Caco-2 (cell line): ENCODE results near the gene GPRIN3. TPM values are rescaled to one million over a fixed set of nuclear protein-coding genes. Genes with fewer than 3 reads are reported as not detected.

ENCODE experiments used
- BruUV-seq: library from RNA; stranded (reverse); fragments of 400-500 nt; replicated peaks from 2 replicates; lab custom pipeline; 2021; lab: Mats Ljungman, UMichigan
- CTCF ChIA-PET: fragments of 300-600 bp; sonication (Branson Sonifier 250); formaldehyde crosslinking; loops from one replicate; lab custom pipeline; 2022; ENCODE audit warnings: antibody characterized with exemption; lab: Charles Lee
- POLR2A ChIA-PET: fragments of 300-600 bp; sonication (Branson Sonifier 250); formaldehyde crosslinking; loops from one replicate; lab custom pipeline; 2022; ENCODE audit warnings: antibody characterized with exemption; lab: Charles Lee
- DNase-seq, 2 experiments: peaks; one replicate each; pipeline versions ENCODE4 v3.0.0 to v3.0.0-alpha.2; 2020 to 2022
- H3K27me3 ChIP-seq: replicated peaks from 2 replicates; pipeline ENCODE4 v1.6.0; 2011; ENCODE audit warnings: low read length; ENCODE audit not compliant: control insufficient read depth, insufficient read depth
- H3K36me3 ChIP-seq: 2 replicates; pipeline ENCODE4 v1.5.1; 2011; ENCODE audit warnings: low read length; ENCODE audit not compliant: control insufficient read depth, insufficient read depth
- H3K4me1 ChIP-seq: fragments of 250-450 bp; sonication (Bioruptor Pico); 2 replicates; pipeline ENCODE4 v1.5.1; 2020; ENCODE audit warnings: mild to moderate bottlenecking
- H3K4me3 ChIP-seq: 2 replicates; pipeline ENCODE4 v1.5.1; 2011; ENCODE audit warnings: low read depth, mild to moderate bottlenecking, control low read depth, low read length
- H3K9me3 ChIP-seq: fragments of 250-450 bp; sonication (Bioruptor Pico); 2 replicates; pipeline ENCODE4 v1.5.1; 2020; ENCODE audit warnings: mild to moderate bottlenecking, moderate library complexity
- H3K27ac Mint-ChIP-seq: one replicate; pipeline ENCODE4 v1.8.0; 2022; ENCODE audit warnings: mixed read lengths; ENCODE audit not compliant: unreplicated experiment
- H3K27me3 Mint-ChIP-seq: one replicate; pipeline ENCODE4 v1.8.0; 2022; ENCODE audit warnings: mixed read lengths; ENCODE audit not compliant: insufficient read depth, unreplicated experiment
- H3K36me3 Mint-ChIP-seq: one replicate; pipeline ENCODE4 v1.8.0; 2022; ENCODE audit warnings: mild to moderate bottlenecking, mixed read lengths; ENCODE audit not compliant: insufficient read depth, unreplicated experiment
- H3K4me1 Mint-ChIP-seq: one replicate; pipeline ENCODE4 v1.8.0; 2022; ENCODE audit warnings: low read depth, mixed read lengths; ENCODE audit not compliant: unreplicated experiment
- H3K4me3 Mint-ChIP-seq: one replicate; pipeline ENCODE4 v1.8.0; 2022; ENCODE audit warnings: mild to moderate bottlenecking, moderate library complexity, mixed read lengths; ENCODE audit not compliant: unreplicated experiment
- H3K9me3 Mint-ChIP-seq: one replicate; pipeline ENCODE4 v1.8.0; 2022; ENCODE audit warnings: mixed read lengths; ENCODE audit not compliant: unreplicated experiment
- intact Hi-C: fragments of 100-400 bp; cut with micrococcal nuclease; formaldehyde crosslinking; loops from one replicate; pipeline ENCODE4 v1.10.0; 2022; ENCODE audit not compliant: unreplicated experiment
- total RNA-seq: library from RNA; stranded (reverse); gene quantifications from 2 replicates; pipeline ENCODE4 v1.2.3, GENCODE V29; 2022
- TF ChIP-seq, protein P1 (sequence below), 2 experiments: fragments of 200-600 bp in 1 of 2; IDR thresholded peaks; 1 replicate in 1 of 2; 2 replicates in 1 of 2; pipeline versions ENCODE4 v1.5.1 to v1.8.0; 2011 to 2022; ENCODE audit warnings: antibody characterized with exemption in 1 of 2, control low read depth in 1 of 2, inconsistent platforms in 1 of 2, low read depth in 1 of 2, low read length in 1 of 2, mild to moderate bottlenecking in 1 of 2, moderate library complexity in 1 of 2; ENCODE audit not compliant: insufficient read depth in 1 of 2, severe bottlenecking in 1 of 2, unreplicated experiment in 1 of 2

GPRIN3 gene
- total RNA-seq, 1 experiment from 2014 or later = 0.02 TPM

DNA sequence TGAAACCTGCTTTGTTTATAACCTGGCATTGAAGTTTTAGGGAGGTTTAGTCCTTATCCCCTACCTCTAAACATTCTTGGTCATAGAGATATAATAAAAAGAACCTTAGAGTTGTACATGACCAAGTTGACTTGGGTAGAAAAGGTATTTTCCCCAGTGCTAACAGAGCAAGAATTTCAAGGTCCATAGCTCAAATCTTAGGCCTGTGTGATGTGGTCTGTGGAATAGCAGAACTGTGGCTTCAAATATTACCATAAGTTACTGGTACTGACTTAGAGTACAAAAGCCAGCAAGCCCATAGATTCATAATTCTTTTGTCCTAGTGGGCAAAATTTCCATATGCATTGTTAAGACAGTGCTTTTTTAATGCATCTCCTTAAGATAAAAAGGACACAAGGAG lies 91.2 kb downstream of the GPRIN3 start:
- CTCF ChIA-PET = no interaction called here
- Mint-ChIP-seq H3K4me1 (peaks cover 21% of the 10 kb centered on the region), H3K9me3 (peaks cover 21% of the 10 kb centered on the region), H3K27ac (no peak overlapping the region), H3K4me3 (no peak overlapping the region), H3K36me3 (no peaks in the 10 kb centered on the region), H3K27me3 (no peaks in the 10 kb centered on the region)
- Histone ChIP-seq H3K27me3 (no peaks in the 10 kb centered on the region), H3K36me3 (no peaks in the 10 kb centered on the region), H3K4me1 (peaks cover 30% of the 10 kb centered on the region), H3K9me3 (no peaks in the 10 kb centered on the region), H3K4me3 (no peak overlapping the region)
- intact Hi-C loops = loop anchor here (10.0 kb wide), 1 partner anchor 162 kb away; the partner anchor contains the start of gene FAM13A
- TF ChIP-seq, protein P1, sequence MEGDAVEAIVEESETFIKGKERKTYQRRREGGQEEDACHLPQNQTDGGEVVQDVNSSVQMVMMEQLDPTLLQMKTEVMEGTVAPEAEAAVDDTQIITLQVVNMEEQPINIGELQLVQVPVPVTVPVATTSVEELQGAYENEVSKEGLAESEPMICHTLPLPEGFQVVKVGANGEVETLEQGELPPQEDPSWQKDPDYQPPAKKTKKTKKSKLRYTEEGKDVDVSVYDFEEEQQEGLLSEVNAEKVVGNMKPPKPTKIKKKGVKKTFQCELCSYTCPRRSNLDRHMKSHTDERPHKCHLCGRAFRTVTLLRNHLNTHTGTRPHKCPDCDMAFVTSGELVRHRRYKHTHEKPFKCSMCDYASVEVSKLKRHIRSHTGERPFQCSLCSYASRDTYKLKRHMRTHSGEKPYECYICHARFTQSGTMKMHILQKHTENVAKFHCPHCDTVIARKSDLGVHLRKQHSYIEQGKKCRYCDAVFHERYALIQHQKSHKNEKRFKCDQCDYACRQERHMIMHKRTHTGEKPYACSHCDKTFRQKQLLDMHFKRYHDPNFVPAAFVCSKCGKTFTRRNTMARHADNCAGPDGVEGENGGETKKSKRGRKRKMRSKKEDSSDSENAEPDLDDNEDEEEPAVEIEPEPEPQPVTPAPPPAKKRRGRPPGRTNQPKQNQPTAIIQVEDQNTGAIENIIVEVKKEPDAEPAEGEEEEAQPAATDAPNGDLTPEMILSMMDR (IDR thresholded peaks at IDR 0.05; ENCODE audit: insufficient read depth in 1 of 2, low read depth in 1 of 2, low read length in 1 of 2, severe bottlenecking in 1 of 2, unreplicated experiment in 1 of 2) = no peak
- no TSS peak for BruUV-seq
- POLR2A ChIA-PET = no interaction called here
- no peak for DNase-seq

DNA sequence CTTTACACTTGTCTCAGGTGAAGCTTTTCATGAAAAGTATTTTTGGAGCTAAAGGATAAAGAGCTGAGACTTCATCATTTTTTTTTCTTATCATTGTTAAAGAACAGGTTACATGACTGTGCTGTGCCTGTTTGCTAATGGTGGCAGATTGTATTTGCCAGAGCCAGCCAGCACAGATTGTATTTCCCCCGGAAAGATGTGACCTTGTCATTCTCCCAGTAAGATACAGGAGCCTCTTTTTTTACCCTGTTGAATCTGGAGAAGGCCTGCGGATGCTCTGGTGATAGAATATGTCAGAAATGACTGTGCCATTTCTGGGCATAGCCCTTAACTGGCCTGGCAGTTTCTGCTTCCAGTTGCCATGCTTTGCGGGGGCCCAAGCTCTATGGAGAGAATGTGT lies 91.9 kb downstream of the GPRIN3 start:
- H3K4me1 Mint-ChIP-seq = peaks cover 18% of the 10 kb centered on the region
- no peaks in the 10 kb centered on the region for H3K27me3 ChIP-seq
- H3K27me3 Mint-ChIP-seq = no peaks in the 10 kb centered on the region
- H3K36me3 ChIP-seq = no peaks in the 10 kb centered on the region
- no peak overlapping the region for H3K27ac Mint-ChIP-seq
- no TSS peak for BruUV-seq
- no peak overlapping the region for H3K4me3 ChIP-seq
- no peak for DNase-seq
- ChIA-PET CTCF (interaction anchor here (0.6 kb wide), 1 partner anchor 11 kb away, joined by 3 read pairs; no protein-coding TSS in a partner anchor), POLR2A (no interaction called here)
- peaks cover 24% of the 10 kb centered on the region for H3K9me3 Mint-ChIP-seq
- no peak overlapping the region for H3K4me3 Mint-ChIP-seq
- intact Hi-C loops = loop anchor here (10.0 kb wide), 1 partner anchor 161 kb away; the partner anchor contains the start of gene FAM13A
- peaks cover 23% of the 10 kb centered on the region for H3K4me1 ChIP-seq
- H3K36me3 Mint-ChIP-seq = no peaks in the 10 kb centered on the region
- H3K9me3 ChIP-seq = no peaks in the 10 kb centered on the region
- TF ChIP-seq, protein P1 (IDR thresholded peaks at IDR 0.05; ENCODE audit: insufficient read depth in 1 of 2, low read depth in 1 of 2, low read length in 1 of 2, severe bottlenecking in 1 of 2, unreplicated experiment in 1 of 2) = no peak

DNA sequence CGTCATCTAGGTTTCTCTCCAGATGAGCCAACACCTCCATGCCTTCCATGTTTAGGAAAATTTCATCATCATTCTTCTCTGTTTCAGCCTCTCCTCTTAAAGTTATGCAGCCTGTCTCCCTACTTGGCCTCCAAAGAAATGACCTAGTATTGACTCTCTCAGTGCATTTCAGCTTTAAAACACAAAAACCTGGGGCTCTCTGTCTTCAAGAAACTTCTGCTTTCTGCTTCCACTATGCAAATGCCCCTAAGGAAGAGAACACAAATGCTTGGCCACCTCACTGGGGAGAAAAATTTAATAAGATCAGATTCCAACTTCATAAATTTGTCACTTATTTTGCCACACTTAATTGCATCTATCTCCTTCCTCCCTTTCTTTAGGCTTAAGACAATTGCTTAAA lies 93.3 kb downstream of the GPRIN3 start:
- Histone ChIP-seq H3K9me3 (no peaks in the 10 kb centered on the region), H3K36me3 (no peaks in the 10 kb centered on the region), H3K4me1 (peaks cover 11% of the 10 kb centered on the region), H3K4me3 (no peak overlapping the region), H3K27me3 (no peaks in the 10 kb centered on the region)
- Mint-ChIP-seq H3K36me3 (no peaks in the 10 kb centered on the region), H3K4me3 (no peak overlapping the region), H3K9me3 (peaks cover 31% of the 10 kb centered on the region), H3K27me3 (no peaks in the 10 kb centered on the region), H3K27ac (no peak overlapping the region), H3K4me1 (peaks cover 7% of the 10 kb centered on the region)
- intact Hi-C loops = loop anchor here (10.0 kb wide), 1 partner anchor 160 kb away; the partner anchor contains the start of gene FAM13A
- TF ChIP-seq, protein P1 (IDR thresholded peaks at IDR 0.05; ENCODE audit: insufficient read depth in 1 of 2, low read depth in 1 of 2, low read length in 1 of 2, severe bottlenecking in 1 of 2, unreplicated experiment in 1 of 2) = no peak
- CTCF ChIA-PET = no interaction called here
- no peak for DNase-seq
- POLR2A ChIA-PET = no interaction called here
- no TSS peak for BruUV-seq
